SK-N-SH (cell line): Measurements from ENCODE around the gene PGBD4.

Source experiments
- ELF1 ChIP-seq: IDR thresholded peaks from 2 replicates; pipeline ENCODE4 v1.4.0; 2012
- EP300 ChIP-seq, 2 experiments: IDR thresholded peaks; 2 replicates each; pipeline versions ENCODE4 v1.4.0 to v1.6.1; 2012; ENCODE audit warnings: borderline replicate concordance in 1 of 2, low read depth in 1 of 2, low read length in 1 of 2
- JUND ChIP-seq: IDR thresholded peaks from 2 replicates; pipeline ENCODE4 v1.4.0; 2012
- POLR2AphosphoS5 ChIP-seq: IDR thresholded peaks from 2 replicates; pipeline ENCODE4 v1.6.1; 2012; ENCODE audit warnings: low read depth, low read length
- RAD21 ChIP-seq: IDR thresholded peaks from 2 replicates; pipeline ENCODE4 v1.6.1; 2012; ENCODE audit warnings: mild to moderate bottlenecking, low read length
- RXRA ChIP-seq: IDR thresholded peaks from 2 replicates; pipeline ENCODE4 v1.4.0; 2012; ENCODE audit warnings: low read depth, mild to moderate bottlenecking, borderline replicate concordance
- TAF1 ChIP-seq: IDR thresholded peaks from 2 replicates; pipeline ENCODE4 v1.6.1; 2012; ENCODE audit warnings: low read depth, mild to moderate bottlenecking, low read length, moderate library complexity, borderline replicate concordance
- TF ChIP-seq, protein P1 (sequence below): fragments of 200-600 bp; sonication (generic); IDR thresholded peaks from 2 replicates; pipeline ENCODE4 v1.6.1; 2017; ENCODE audit warnings: antibody characterized with exemption, mild to moderate bottlenecking, moderate library complexity
- TF ChIP-seq, protein P2 (sequence below): IDR thresholded peaks from 2 replicates; pipeline ENCODE4 v1.4.0; 2012; ENCODE audit warnings: low read depth, borderline replicate concordance
- TF ChIP-seq, protein P3 (sequence below): fragments of 150-350 bp; IDR thresholded peaks from 2 replicates; pipeline ENCODE4 v1.6.1; 2017; ENCODE audit warnings: antibody characterized with exemption, low read length, low read depth, borderline replicate concordance

DNA sequence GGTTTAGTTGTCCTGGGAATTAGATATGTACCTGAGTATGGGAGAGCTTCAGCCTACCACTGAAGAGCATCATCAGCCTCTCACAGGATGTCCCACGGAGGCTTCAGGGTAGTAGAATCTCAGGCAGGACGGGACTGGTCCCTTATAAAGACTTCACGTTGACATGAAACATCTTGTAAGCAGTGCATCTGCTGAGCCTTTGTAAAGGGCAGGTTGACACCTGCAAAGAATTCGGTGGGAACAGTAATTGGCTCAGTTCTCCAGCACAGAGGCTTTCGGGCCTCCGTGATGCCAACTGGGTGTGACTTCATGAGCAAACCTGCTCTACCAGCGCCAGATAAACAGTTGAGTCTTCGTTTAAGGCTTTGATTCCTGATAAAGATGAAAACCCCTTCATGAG is 35.9 kb upstream of the PGBD4 start:
- TF ChIP-seq, protein P1, sequence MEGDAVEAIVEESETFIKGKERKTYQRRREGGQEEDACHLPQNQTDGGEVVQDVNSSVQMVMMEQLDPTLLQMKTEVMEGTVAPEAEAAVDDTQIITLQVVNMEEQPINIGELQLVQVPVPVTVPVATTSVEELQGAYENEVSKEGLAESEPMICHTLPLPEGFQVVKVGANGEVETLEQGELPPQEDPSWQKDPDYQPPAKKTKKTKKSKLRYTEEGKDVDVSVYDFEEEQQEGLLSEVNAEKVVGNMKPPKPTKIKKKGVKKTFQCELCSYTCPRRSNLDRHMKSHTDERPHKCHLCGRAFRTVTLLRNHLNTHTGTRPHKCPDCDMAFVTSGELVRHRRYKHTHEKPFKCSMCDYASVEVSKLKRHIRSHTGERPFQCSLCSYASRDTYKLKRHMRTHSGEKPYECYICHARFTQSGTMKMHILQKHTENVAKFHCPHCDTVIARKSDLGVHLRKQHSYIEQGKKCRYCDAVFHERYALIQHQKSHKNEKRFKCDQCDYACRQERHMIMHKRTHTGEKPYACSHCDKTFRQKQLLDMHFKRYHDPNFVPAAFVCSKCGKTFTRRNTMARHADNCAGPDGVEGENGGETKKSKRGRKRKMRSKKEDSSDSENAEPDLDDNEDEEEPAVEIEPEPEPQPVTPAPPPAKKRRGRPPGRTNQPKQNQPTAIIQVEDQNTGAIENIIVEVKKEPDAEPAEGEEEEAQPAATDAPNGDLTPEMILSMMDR = no peak
- no peak for TF ChIP-seq TAF1
- TF ChIP-seq, protein P2, sequence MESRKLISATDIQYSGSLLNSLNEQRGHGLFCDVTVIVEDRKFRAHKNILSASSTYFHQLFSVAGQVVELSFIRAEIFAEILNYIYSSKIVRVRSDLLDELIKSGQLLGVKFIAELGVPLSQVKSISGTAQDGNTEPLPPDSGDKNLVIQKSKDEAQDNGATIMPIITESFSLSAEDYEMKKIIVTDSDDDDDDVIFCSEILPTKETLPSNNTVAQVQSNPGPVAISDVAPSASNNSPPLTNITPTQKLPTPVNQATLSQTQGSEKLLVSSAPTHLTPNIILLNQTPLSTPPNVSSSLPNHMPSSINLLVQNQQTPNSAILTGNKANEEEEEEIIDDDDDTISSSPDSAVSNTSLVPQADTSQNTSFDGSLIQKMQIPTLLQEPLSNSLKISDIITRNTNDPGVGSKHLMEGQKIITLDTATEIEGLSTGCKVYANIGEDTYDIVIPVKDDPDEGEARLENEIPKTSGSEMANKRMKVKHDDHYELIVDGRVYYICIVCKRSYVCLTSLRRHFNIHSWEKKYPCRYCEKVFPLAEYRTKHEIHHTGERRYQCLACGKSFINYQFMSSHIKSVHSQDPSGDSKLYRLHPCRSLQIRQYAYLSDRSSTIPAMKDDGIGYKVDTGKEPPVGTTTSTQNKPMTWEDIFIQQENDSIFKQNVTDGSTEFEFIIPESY = no peak
- no peak for TF ChIP-seq POLR2AphosphoS5
- no peak for TF ChIP-seq EP300 (IDR thresholded peaks at IDR 0.05; ENCODE audit: borderline replicate concordance in 1 of 2, low read depth in 1 of 2, low read length in 1 of 2)
- TF ChIP-seq, protein P3, sequence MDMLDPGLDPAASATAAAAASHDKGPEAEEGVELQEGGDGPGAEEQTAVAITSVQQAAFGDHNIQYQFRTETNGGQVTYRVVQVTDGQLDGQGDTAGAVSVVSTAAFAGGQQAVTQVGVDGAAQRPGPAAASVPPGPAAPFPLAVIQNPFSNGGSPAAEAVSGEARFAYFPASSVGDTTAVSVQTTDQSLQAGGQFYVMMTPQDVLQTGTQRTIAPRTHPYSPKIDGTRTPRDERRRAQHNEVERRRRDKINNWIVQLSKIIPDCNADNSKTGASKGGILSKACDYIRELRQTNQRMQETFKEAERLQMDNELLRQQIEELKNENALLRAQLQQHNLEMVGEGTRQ = no peak
- no peak for TF ChIP-seq RAD21
- TF ChIP-seq RXRA = no peak
- no peak for TF ChIP-seq ELF1
- TF ChIP-seq JUND = no peak
